GM12801 (cell line): ENCODE data around the gene FSIP2.

Experiments used
- TF ChIP-seq, protein P1 (sequence below): IDR thresholded peaks from one replicate; pipeline ENCODE4 v1.5.1; 2011; ENCODE audit warnings: control low read depth; ENCODE audit not compliant: insufficient read length; ENCODE audit errors: extremely low read depth

FSIP2 gene

DNA sequence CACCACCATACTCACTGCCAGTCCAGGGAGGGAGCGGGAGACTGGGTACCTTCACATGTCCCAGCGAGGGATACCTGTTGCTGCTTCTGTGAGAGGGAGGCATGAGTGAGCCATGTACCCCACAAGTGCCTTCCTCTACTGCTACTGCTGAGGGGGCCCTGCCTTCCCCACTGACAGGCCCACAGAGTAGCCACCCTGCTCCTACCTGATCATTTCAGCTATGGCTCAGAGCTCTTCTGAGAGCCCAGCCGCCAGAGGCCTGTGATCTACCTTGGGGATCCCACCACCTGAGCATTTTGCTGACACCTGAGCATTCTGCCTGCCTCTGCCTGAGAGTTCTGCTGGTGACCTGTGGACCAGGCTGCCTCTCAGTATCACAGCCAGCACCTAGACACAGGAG, 137.6 kb downstream of the FSIP2 start:
- TF ChIP-seq, protein P1, sequence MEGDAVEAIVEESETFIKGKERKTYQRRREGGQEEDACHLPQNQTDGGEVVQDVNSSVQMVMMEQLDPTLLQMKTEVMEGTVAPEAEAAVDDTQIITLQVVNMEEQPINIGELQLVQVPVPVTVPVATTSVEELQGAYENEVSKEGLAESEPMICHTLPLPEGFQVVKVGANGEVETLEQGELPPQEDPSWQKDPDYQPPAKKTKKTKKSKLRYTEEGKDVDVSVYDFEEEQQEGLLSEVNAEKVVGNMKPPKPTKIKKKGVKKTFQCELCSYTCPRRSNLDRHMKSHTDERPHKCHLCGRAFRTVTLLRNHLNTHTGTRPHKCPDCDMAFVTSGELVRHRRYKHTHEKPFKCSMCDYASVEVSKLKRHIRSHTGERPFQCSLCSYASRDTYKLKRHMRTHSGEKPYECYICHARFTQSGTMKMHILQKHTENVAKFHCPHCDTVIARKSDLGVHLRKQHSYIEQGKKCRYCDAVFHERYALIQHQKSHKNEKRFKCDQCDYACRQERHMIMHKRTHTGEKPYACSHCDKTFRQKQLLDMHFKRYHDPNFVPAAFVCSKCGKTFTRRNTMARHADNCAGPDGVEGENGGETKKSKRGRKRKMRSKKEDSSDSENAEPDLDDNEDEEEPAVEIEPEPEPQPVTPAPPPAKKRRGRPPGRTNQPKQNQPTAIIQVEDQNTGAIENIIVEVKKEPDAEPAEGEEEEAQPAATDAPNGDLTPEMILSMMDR: no peak

- TF ChIP-seq, protein P1: no peak
Measured at GRCh38 chr2:185880396-185880795, 141.8 kb downstream of the FSIP2 start.
